ENCODE results near the gene ALDH1B1. TPM values are rescaled to one million over a fixed set of nuclear protein-coding genes. Genes with fewer than 3 reads are reported as not detected.
"Not testable (repeated sequence)": the region's sequence is repeated elsewhere in the genome, so short reads cannot be mapped to it uniquely, and the experiment has no call there.

ALDH1B1 gene
- polyA plus RNA-seq, 1 donor (not counting 4 experiments of a cell fraction or from before 2014, with no cell fraction given) = 14.4 TPM

DNA sequence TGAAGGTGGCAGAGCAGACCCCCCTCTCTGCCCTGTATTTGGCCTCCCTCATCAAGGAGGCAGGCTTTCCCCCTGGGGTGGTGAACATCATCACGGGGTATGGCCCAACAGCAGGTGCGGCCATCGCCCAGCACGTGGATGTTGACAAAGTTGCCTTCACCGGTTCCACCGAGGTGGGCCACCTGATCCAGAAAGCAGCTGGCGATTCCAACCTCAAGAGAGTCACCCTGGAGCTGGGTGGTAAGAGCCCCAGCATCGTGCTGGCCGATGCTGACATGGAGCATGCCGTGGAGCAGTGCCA lies 3.8 kb downstream of the ALDH1B1 start:
- no peak for FAIRE-seq

GRCh38 chr9:38399191-38399590 lies 6.7 kb downstream of the ALDH1B1 start:
- H3K9ac ChIP-seq (ENCODE audit: control insufficient read depth, extremely low read depth, insufficient read depth, low read length); H3K27me3 ChIP-seq (ENCODE audit: control insufficient read depth, extremely low read depth, insufficient read depth, low read length); H3K4me2 ChIP-seq (ENCODE audit: control insufficient read depth, extremely low read depth, insufficient read depth, low read depth, low read length); H3K9me1 ChIP-seq (ENCODE audit: control insufficient read depth, extremely low read depth, insufficient read depth, low read length); H3K9me3 ChIP-seq (ENCODE audit: control insufficient read depth, low read depth, low read length); H2AFZ ChIP-seq (ENCODE audit: control insufficient read depth, low read length); dilution Hi-C loops (cut with MboI; ENCODE audit: extremely low pct_ligation_motif_present, low sequenced_read_pairs); H4K20me1 ChIP-seq (ENCODE audit: control insufficient read depth, extremely low read depth, insufficient read depth, low read length); FAIRE-seq; H3K4me1 ChIP-seq (ENCODE audit: control insufficient read depth, extremely low read depth, insufficient read depth, low read length); DNase-seq (ENCODE audit: low read depth, low spot score); H3K4me3 ChIP-seq (ENCODE audit: control insufficient read depth in 2 of 3, extremely low read depth in 1 of 3, insufficient read depth in 2 of 3, low read depth in 1 of 3, low read length in 3 of 3); H3K27ac ChIP-seq (ENCODE audit: control insufficient read depth, insufficient read depth, low read length); H3K79me2 ChIP-seq (ENCODE audit: control insufficient read depth, insufficient read depth, low read length): not testable (repeated sequence)
- H3K36me3 ChIP-seq (ENCODE audit: control insufficient read depth in 2 of 2, extremely low read depth in 1 of 2, insufficient read depth in 2 of 2, low read length in 2 of 2) = peaks cover 5 to 12% of the 10 kb centered on the region in 2 experiments

More for the DNA sequence above, 3.8 kb downstream of the ALDH1B1 start:
- Histone ChIP-seq H3K27ac (ENCODE audit: control insufficient read depth, insufficient read depth, low read length) (no peak overlapping the region), H3K4me2 (ENCODE audit: control insufficient read depth, extremely low read depth, insufficient read depth, low read depth, low read length) (no peak overlapping the region), H3K4me3 (ENCODE audit: control insufficient read depth in 2 of 3, extremely low read depth in 1 of 3, insufficient read depth in 2 of 3, low read depth in 1 of 3, low read length in 3 of 3) (no peak overlapping the region), H3K27me3 (ENCODE audit: control insufficient read depth, extremely low read depth, insufficient read depth, low read length) (peaks cover 4% of the 10 kb centered on the region), H3K79me2 (ENCODE audit: control insufficient read depth, insufficient read depth, low read length) (peaks cover 6% of the 10 kb centered on the region), H3K9me3 (ENCODE audit: control insufficient read depth, low read depth, low read length) (no peaks in the 10 kb centered on the region), H3K36me3 (ENCODE audit: control insufficient read depth in 2 of 2, extremely low read depth in 1 of 2, insufficient read depth in 2 of 2, low read length in 2 of 2) (peaks cover 5 to 12% of the 10 kb centered on the region in 2 experiments), H2AFZ (ENCODE audit: control insufficient read depth, low read length) (no peak overlapping the region), H3K4me1 (ENCODE audit: control insufficient read depth, extremely low read depth, insufficient read depth, low read length) (peaks cover 3% of the 10 kb centered on the region), H3K9me1 (ENCODE audit: control insufficient read depth, extremely low read depth, insufficient read depth, low read length) (no peaks in the 10 kb centered on the region), H3K9ac (ENCODE audit: control insufficient read depth, extremely low read depth, insufficient read depth, low read length) (no peak overlapping the region), H4K20me1 (ENCODE audit: control insufficient read depth, extremely low read depth, insufficient read depth, low read length) (no peaks in the 10 kb centered on the region)
- TF ChIP-seq CTCF (optimal IDR thresholded peaks at IDR 0.05 in 1 of 3, IDR thresholded peaks at IDR 0.05 in 1 of 3, conservative IDR thresholded peaks at IDR 0.05 in 1 of 3; ENCODE audit: extremely low read depth in 1 of 3, insufficient read depth in 2 of 3, low read length in 3 of 3) (no peak), EZH2 (IDR thresholded peaks at IDR 0.05; ENCODE audit: low read length) (no peak)
- DNase-seq (ENCODE audit: low read depth, low spot score) = no peak
- dilution Hi-C loops (cut with MboI; ENCODE audit: extremely low pct_ligation_motif_present, low sequenced_read_pairs) = no loop called here

GRCh38 chr9:38401994-38402393 lies 9.5 kb downstream of the ALDH1B1 start:
- Histone ChIP-seq H3K27me3 (ENCODE audit: control insufficient read depth, extremely low read depth, insufficient read depth, low read length) (peaks cover 16% of the 10 kb centered on the region), H3K79me2 (ENCODE audit: control insufficient read depth, insufficient read depth, low read length) (no peaks in the 10 kb centered on the region), H3K9me3 (ENCODE audit: control insufficient read depth, low read depth, low read length) (no peaks in the 10 kb centered on the region), H3K4me3 (ENCODE audit: control insufficient read depth in 2 of 3, extremely low read depth in 1 of 3, insufficient read depth in 2 of 3, low read depth in 1 of 3, low read length in 3 of 3) (no peak overlapping the region), H3K4me2 (ENCODE audit: control insufficient read depth, extremely low read depth, insufficient read depth, low read depth, low read length) (no peak overlapping the region), H3K27ac (ENCODE audit: control insufficient read depth, insufficient read depth, low read length) (no peak overlapping the region), H4K20me1 (ENCODE audit: control insufficient read depth, extremely low read depth, insufficient read depth, low read length) (no peaks in the 10 kb centered on the region), H3K36me3 (ENCODE audit: control insufficient read depth in 2 of 2, extremely low read depth in 1 of 2, insufficient read depth in 2 of 2, low read length in 2 of 2) (no peaks in the 10 kb centered on the region), H3K9ac (ENCODE audit: control insufficient read depth, extremely low read depth, insufficient read depth, low read length) (no peak overlapping the region), H3K4me1 (ENCODE audit: control insufficient read depth, extremely low read depth, insufficient read depth, low read length) (no peaks in the 10 kb centered on the region), H2AFZ (ENCODE audit: control insufficient read depth, low read length) (no peak overlapping the region), H3K9me1 (ENCODE audit: control insufficient read depth, extremely low read depth, insufficient read depth, low read length) (no peaks in the 10 kb centered on the region)
- TF ChIP-seq EZH2 (IDR thresholded peaks at IDR 0.05; ENCODE audit: low read length) (no peak), CTCF (optimal IDR thresholded peaks at IDR 0.05 in 1 of 3, IDR thresholded peaks at IDR 0.05 in 1 of 3, conservative IDR thresholded peaks at IDR 0.05 in 1 of 3; ENCODE audit: extremely low read depth in 1 of 3, insufficient read depth in 2 of 3, low read length in 3 of 3) (no peak)
- no peak for DNase-seq (ENCODE audit: low read depth, low spot score)
- dilution Hi-C loops (cut with MboI; ENCODE audit: extremely low pct_ligation_motif_present, low sequenced_read_pairs) = no loop called here
- FAIRE-seq = no peak

Measured in keratinocyte (primary cell).